GM18873 (cell line): ENCODE measurements around the gene FYB1.

Source experiments
- ATAC-seq: cut with Tn5 transposase; IDR thresholded peaks from one replicate; pipeline ENCODE4 v1.9.1; 2021; ENCODE audit warnings: mild to moderate bottlenecking, moderate library complexity, moderate number of reproducible peaks; ENCODE audit not compliant: unreplicated experiment, low FRiP score

The FYB1 gene

GRCh38 chr5:39207345-39208045, 11.9 kb downstream of the FYB1 start:
- no peak for ATAC-seq

DNA sequence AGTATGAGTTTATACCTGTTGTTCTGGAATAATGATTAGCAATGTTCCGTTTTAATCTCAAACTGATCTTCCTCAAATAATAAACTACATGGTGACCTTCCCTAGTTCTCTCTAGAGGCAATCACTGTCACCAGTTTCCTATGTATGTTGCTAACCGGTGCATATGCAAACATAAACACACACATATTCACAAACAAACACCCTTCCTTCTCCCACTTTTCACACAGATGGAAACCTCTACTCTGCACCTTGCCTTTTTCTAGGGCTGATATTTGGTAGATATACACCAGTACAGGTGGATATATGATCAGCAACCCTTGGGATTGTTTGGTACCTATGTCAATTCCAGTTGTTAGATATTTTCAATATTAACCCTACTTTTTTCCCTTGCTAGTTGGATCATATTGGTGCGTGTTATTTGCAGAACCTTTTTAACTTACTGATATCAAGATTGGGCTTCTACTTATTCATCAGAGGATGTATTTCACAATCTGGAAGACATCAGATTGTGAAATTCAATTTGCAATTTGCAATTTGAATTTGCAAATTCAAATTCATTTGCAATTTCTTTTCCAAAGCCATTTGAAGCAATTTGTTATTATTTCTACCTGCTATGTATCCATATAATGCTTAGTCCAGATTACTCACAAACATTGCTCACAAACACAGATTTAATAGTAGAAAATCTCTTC, 12.6 kb downstream of the FYB1 start:
- no peak for ATAC-seq

GRCh38 chr5:39205550-39205949, 13.8 kb downstream of the FYB1 start:
- no peak for ATAC-seq

DNA sequence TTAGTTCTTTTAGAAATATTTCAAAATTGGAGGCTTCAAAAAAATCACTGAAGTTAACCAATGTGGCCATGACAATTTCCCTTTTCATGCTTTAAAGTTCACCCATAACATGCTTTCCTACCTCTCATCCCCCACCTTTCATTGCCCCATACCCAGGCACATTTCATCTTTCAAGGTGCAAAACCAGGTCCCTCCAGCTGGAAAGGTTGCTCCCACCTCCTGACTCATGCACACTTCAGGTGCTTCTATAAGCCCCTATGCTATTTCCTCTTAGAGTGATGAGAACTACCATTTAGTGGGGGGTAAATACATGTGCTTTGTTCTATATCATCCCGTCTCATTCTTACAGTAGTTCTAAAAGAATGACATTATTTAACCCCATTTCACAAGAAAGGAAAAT, 15.4 kb downstream of the FYB1 start:
- ATAC-seq, result no peak

DNA sequence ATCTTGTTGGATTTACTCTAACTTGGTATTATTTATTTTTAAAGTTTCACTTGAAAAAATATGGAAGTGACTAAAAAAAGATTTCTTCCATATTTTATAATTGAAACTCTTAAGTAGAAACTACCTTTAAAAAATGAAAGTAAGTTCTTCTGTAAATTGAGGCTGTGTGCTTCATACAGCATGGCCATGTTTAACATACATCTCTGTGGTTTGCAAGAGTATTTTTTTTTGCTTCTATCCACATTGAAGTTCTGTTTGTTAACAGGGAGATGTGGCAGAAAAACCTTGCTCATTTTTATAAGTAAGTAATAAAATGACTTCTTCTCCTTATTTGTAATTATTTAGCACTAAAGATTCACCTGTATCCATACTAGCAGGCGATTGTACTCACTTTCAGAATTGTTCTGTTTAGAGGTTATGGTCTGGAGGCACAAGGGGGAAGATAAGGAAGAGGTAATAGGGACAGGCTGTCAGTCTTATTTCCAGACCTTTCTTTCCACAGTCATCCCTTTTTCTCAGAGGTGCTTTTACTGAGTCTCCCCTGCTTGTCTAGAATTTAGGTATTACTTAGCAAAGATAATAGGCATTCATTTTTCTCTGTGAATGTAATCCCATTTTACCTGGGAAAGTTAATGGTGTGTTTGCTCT, 16.0 kb downstream of the FYB1 start:
- no peak for ATAC-seq

DNA sequence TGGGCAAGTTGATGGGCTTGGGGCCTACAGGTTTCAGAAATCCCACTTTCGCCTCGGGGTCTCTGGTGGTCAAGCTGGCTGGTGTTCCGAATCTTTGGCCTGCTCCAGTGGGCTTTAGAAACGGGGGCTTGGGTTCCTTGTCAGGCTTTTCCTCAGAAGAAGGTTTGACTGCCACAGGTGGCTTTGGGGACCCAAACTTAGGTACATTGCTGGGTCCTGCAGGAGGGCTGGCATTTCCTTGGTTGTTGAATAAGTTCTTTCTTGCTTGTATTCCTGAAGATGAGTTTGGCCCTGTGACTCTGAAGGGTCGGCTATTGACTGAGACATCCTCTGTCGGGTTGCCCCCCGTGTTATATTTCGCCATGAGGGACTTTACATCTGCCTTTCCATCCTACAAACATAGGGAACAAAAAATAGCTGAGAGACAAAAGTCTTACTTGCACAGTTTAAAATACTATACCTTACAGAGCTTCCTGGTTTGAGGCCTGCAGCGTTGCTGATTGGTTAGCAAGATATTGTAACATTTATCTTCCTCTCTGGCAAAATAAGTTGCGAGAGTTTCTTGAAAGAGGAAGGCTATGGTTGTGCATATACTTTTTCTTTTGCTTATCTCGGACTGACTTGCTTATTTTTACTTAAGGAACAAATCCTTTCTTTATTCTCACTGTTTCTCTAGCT, 16.6 kb downstream of the FYB1 start:
- ATAC-seq, result no peak

DNA sequence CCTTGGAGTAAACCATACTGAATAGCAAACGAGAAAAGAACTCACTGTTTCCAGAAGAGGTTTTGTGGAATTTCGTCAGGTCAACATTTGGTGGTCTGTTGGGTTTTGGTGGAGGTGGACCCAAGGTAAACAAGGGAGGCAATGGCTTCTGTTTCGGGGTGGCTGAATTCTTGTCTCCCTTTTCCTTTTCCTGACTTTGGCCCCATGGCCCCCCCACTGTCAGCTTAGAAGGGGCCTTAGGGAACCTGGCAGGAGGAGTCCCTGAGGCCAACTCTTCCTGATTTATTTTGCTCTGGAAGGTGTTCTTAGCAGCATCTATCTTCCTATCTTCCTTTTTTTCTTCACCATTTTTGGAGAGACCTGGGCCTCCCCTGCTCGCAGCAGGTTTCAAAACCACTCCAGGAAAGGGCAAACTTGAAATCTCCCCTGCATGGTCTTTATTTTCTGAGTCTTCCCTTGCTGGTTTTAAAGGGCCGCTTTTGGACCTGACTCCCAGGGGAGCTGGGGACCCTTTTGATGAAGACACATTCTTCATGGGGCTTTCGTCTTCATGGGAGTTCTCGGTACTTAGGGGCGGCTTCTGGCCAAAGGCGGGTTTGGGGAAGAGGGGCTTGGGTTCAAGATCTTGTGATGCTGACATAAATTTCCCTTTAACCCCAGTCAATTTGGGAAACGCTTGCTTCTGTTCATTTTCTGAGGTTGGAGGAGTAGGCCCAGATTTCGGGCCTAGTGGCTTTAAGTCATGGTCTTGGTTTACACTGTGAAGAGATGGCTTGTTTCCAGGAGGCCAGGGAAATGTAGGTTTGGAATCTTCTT, 17.4 kb downstream of the FYB1 start:
- no peak for ATAC-seq

- no peak for ATAC-seq
Measured at GRCh38 chr5:39201160-39201780, 18.1 kb downstream of the FYB1 start.

- no peak for ATAC-seq
Measured at GRCh38 chr5:39200081-39200480, 19.3 kb downstream of the FYB1 start.

DNA sequence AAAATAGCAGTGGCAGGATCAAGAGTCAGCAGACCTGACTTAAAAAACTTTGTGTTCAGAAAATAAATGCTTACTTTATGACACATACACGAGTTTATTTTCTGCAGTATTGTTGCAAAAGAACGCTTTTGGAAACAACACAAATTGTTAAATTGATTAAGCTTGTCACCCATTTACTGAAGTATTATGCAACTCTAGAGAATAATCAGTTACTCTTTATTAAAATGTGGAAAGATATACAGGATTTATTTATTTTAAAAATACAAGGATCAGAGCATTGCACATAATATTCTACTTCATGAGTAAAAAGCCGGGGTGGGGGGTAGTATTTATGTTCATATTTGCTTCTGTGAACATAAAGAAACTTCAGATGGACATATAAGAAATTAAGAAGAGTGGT, 20.0 kb downstream of the FYB1 start:
- ATAC-seq, result no peak

DNA sequence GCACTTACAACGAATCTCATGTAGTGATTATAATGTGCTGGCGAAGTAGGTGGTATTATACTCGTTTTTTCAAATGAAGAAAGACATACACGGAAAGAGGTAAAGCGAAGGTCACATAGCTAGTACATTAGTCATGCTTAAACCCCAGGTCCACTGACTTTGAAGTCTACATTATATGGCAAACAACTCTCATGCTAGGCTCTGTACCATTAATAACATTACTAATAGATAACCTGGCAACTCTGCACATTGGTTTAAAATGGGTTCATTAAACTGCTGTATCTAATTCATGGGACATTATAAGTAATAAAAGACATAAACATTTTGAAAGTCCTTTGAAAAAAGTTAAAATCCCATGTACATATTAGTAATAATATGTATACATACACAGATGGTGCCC, 21.2 kb downstream of the FYB1 start:
- no peak for ATAC-seq

- no peak for ATAC-seq
Measured at GRCh38 chr5:39197556-39197955, 21.8 kb downstream of the FYB1 start.

GRCh38 chr5:39195198-39195826, 24.1 kb downstream of the FYB1 start:
- no peak for ATAC-seq

DNA sequence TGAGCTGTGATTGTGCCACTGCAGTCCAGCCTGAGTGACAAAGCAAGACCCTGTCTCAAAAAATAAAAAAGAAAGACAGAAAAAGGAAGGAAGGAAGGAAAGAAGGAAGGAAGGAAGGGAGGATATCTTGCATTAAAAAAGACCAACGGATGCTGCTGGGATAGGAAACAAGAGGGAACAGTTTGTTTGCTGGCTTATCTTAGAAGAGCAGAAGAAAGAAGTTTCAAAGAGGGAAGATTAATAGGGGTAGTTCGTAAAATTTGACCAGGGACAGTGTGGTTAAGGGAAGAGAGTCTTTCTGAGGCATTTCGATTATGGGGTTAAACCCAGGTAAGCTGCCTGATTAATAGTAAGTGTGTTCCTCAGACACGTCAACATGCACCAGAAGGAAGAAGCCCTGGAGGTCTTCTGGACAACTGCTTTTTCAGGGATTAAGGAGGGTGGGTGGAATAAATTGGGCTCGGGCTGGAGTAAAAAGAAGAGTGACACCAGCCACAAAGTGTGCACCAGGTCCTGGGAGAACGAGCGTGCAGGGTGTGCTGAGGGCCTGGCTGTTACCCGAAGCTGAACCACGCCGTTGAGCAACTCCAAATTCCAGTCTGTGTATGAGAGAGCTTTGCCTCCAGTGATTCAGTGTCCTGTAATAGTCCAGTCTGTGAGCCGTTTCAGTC, 24.8 kb downstream of the FYB1 start:
- ATAC-seq, result no peak

DNA sequence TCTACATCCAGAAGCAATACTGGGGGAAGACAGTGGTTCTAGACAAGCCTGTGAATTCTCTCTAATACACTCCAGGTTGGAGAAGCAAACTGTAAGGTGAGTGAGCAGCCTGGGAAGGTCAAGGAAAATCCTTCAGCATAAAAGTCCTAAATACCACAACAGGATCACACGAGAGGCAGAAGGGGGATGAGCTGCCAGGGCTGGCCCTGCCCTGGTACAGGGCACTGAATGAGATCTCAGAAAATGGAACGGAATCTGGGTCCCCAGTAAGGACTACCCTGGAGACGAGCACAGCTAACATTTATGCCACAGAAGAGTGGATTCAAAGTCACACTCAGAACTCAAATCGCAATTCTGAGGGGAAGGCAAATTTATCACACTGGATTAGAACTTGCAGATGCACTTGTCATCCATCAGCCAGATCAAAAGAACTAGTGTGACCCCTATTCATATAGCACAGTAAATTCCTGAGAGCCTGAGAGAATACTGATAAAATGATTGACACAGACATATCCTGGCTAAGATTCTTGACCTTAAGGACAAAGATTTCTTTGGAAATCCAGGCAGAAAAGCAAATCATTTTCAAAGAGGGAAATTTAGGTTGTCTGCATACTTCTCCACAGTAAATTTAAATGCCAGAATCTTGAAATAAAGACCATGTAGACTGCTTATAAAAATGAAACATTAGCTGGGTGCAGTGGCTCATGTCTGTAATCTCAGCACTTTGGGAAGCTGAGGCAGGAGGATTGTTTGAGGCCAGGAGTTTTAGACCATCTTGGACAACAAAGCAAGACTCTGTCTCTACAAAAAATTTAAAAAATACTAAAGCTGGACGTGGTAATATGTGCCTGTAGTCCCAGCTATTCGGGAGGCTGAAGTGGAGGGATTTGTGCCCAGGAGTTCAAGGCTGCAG, 25.6 kb downstream of the FYB1 start:
- no peak for ATAC-seq

DNA sequence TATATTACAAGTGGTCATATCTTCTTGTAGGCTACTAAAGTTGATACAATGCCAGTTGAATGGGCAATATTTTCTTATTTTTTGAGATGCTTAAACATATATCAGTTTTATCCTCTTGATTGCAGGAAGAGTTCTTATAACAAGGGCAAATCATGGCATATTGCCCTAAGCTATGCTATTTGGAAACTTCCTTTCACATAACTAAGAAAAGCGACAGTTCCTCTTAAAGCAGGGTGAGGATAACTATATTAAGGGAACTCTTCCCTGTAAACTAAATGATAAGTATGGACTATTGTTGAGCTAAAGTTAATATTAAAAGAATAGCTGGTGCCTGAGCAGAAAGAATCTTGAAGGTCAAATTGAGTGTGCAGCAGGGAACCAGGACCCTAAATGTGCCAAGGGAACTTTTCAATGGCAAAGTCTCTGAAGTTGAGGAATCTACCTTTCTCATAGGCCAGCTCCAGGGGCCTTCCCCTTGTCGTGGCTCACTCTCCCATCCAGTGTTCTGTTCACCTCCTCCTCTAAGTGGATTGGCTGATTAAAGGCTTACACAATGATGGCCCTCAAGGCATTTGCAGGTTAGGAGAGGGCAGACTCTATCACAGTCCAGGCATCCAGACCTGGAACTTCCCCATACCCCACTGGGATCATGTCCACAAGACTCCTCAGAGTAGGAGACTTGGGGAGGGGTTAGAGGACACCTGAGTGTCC, 26.8 kb downstream of the FYB1 start:
- no peak for ATAC-seq

DNA sequence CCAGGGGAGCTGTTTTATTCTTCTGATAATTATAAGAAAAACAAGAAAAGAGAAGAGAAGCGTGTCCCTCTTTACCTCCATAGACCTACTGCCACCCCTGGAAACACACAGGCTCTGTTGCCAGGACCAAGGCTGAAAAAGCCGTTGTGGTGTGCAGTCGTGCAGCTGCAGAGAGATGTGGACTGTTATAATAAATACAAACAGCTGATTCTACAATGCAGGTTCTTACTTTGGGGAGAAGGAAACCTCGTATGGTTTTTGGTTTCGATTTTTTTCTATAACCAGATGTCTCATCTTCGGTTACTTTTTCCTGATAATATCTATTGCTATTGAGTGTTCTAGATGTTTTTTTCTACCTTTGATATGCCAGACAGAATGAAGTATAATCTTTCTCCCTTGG, 28.1 kb downstream of the FYB1 start:
- ATAC-seq, result no peak
